C4-2B (cell line): Measurements from ENCODE around the gene MAML3.

ENCODE experiments used
- ZFX ChIP-seq: fragments of 450-650 bp; IDR thresholded peaks from 2 replicates; pipeline ENCODE4 v1.6.1; 2017
- TF ChIP-seq, protein P1 (sequence below): fragments of 450-650 bp; conservative IDR thresholded peaks from 2 replicates; pipeline ENCODE4 v1.5.1; 2017; ENCODE audit warnings: mild to moderate bottlenecking

- TF ChIP-seq, protein P1, sequence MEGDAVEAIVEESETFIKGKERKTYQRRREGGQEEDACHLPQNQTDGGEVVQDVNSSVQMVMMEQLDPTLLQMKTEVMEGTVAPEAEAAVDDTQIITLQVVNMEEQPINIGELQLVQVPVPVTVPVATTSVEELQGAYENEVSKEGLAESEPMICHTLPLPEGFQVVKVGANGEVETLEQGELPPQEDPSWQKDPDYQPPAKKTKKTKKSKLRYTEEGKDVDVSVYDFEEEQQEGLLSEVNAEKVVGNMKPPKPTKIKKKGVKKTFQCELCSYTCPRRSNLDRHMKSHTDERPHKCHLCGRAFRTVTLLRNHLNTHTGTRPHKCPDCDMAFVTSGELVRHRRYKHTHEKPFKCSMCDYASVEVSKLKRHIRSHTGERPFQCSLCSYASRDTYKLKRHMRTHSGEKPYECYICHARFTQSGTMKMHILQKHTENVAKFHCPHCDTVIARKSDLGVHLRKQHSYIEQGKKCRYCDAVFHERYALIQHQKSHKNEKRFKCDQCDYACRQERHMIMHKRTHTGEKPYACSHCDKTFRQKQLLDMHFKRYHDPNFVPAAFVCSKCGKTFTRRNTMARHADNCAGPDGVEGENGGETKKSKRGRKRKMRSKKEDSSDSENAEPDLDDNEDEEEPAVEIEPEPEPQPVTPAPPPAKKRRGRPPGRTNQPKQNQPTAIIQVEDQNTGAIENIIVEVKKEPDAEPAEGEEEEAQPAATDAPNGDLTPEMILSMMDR: no peak
- TF ChIP-seq ZFX: no peak
These were observed 188.2 kb downstream of the MAML3 start for GRCh38 chr4:139965789-139966188.
